ENCODE data around the gene INSIG1. TPM values are rescaled to one million over a fixed set of nuclear protein-coding genes. Genes with fewer than 3 reads are reported as not detected.
A peak's percentile ranks its signal among the peaks of the same experiment; 100 is the strongest.

The INSIG1 gene
- total RNA-seq, 1 experiment from 2014 or later: 60.1 TPM

GRCh38 chr7:155300641-155301452 is 3.2 kb downstream of the INSIG1 start:
- Mint-ChIP-seq H3K4me3 (ENCODE audit: unreplicated experiment) (peak overlapping the region; percentile 47), H3K27me3 (ENCODE audit: insufficient read depth, unreplicated experiment) (no peaks in the 10 kb centered on the region), H3K9me3 (ENCODE audit: unreplicated experiment) (no peaks in the 10 kb centered on the region), H3K4me1 (ENCODE audit: low read depth, unreplicated experiment) (peaks cover 9% of the 10 kb centered on the region), H3K27ac (ENCODE audit: unreplicated experiment) (peak overlapping the region; percentile 27), H3K36me3 (ENCODE audit: insufficient read depth, unreplicated experiment) (peaks cover 78% of the 10 kb centered on the region)
- no peak for TF ChIP-seq CTCF (IDR thresholded peaks at IDR 0.05; ENCODE audit: insufficient read depth in 1 of 2, low read depth in 1 of 2, low read length in 1 of 2, severe bottlenecking in 1 of 2, unreplicated experiment in 1 of 2)
- Histone ChIP-seq H3K4me1 (peaks cover 11% of the 10 kb centered on the region), H3K36me3 (ENCODE audit: control insufficient read depth, insufficient read depth, low read length) (peaks cover 10% of the 10 kb centered on the region), H3K4me3 (ENCODE audit: low read depth, low read length) (peak overlapping the region; percentile 13; the same call in 1 of the 2 replicates), H3K27me3 (replicated peaks; ENCODE audit: control insufficient read depth, insufficient read depth, low read length) (no peaks in the 10 kb centered on the region), H3K9me3 (no peaks in the 10 kb centered on the region)
- CTCF ChIA-PET: no interaction called here
- no TSS peak for BruUV-seq (replicated peaks)
- no peak for DNase-seq
- POLR2A ChIA-PET: no interaction called here
- intact Hi-C loops (cut with micrococcal nuclease; ENCODE audit: unreplicated experiment): no loop called here

GRCh38 chr7:155303039-155303593 is 5.4 kb downstream of the INSIG1 start:
- H3K36me3 Mint-ChIP-seq (ENCODE audit: insufficient read depth, unreplicated experiment): peaks cover 84% of the 10 kb centered on the region
- no peaks in the 10 kb centered on the region for H3K9me3 Mint-ChIP-seq (ENCODE audit: unreplicated experiment)
- BruUV-seq (replicated peaks): no TSS peak

GRCh38 chr7:155303897-155304296 is 6.2 kb downstream of the INSIG1 start:
- Histone ChIP-seq H3K27me3 (replicated peaks; ENCODE audit: control insufficient read depth, insufficient read depth, low read length) (no peaks in the 10 kb centered on the region), H3K9me3 (no peaks in the 10 kb centered on the region), H3K4me3 (ENCODE audit: low read depth, low read length) (no peak overlapping the region), H3K4me1 (no peaks in the 10 kb centered on the region; the same call in 1 of the 2 replicates), H3K36me3 (ENCODE audit: control insufficient read depth, insufficient read depth, low read length) (peaks cover 10% of the 10 kb centered on the region)
- CTCF ChIA-PET: interaction anchor here (0.5 to 0.6 kb wide), 3 partner anchors 68 to 203 kb away, joined by 3 to 4 read pairs (median 4); no protein-coding TSS in a partner anchor
- peaks cover 81% of the 10 kb centered on the region for H3K36me3 Mint-ChIP-seq (ENCODE audit: insufficient read depth, unreplicated experiment)
- no peak overlapping the region for H3K27ac Mint-ChIP-seq (ENCODE audit: unreplicated experiment)
- no peak overlapping the region for H3K4me3 Mint-ChIP-seq (ENCODE audit: unreplicated experiment)
- TF ChIP-seq CTCF (IDR thresholded peaks at IDR 0.05; ENCODE audit: insufficient read depth in 1 of 2, low read depth in 1 of 2, low read length in 1 of 2, severe bottlenecking in 1 of 2, unreplicated experiment in 1 of 2): no peak
- H3K27me3 Mint-ChIP-seq (ENCODE audit: insufficient read depth, unreplicated experiment): no peaks in the 10 kb centered on the region
- intact Hi-C loops (cut with micrococcal nuclease; ENCODE audit: unreplicated experiment): no loop called here
- no peak for DNase-seq
- no peaks in the 10 kb centered on the region for H3K9me3 Mint-ChIP-seq (ENCODE audit: unreplicated experiment)
- no TSS peak for BruUV-seq (replicated peaks)
- POLR2A ChIA-PET: no interaction called here
- H3K4me1 Mint-ChIP-seq (ENCODE audit: low read depth, unreplicated experiment): peaks cover 7% of the 10 kb centered on the region

More at GRCh38 chr7:155303039-155303593, 5.4 kb downstream of the INSIG1 start:
- DNase-seq: no peak
- intact Hi-C loops (cut with micrococcal nuclease; ENCODE audit: unreplicated experiment): no loop called here
- Histone ChIP-seq H3K27me3 (replicated peaks; ENCODE audit: control insufficient read depth, insufficient read depth, low read length) (no peaks in the 10 kb centered on the region), H3K9me3 (no peaks in the 10 kb centered on the region), H3K4me1 (no peaks in the 10 kb centered on the region; the same call in 1 of the 2 replicates), H3K4me3 (ENCODE audit: low read depth, low read length) (no peak overlapping the region), H3K36me3 (ENCODE audit: control insufficient read depth, insufficient read depth, low read length) (peaks cover 10% of the 10 kb centered on the region)
- no peak for TF ChIP-seq CTCF (IDR thresholded peaks at IDR 0.05; ENCODE audit: insufficient read depth in 1 of 2, low read depth in 1 of 2, low read length in 1 of 2, severe bottlenecking in 1 of 2, unreplicated experiment in 1 of 2)
- no peaks in the 10 kb centered on the region for H3K27me3 Mint-ChIP-seq (ENCODE audit: insufficient read depth, unreplicated experiment)
- H3K4me3 Mint-ChIP-seq (ENCODE audit: unreplicated experiment): no peak overlapping the region
- CTCF ChIA-PET: no interaction called here
- peaks cover 7% of the 10 kb centered on the region for H3K4me1 Mint-ChIP-seq (ENCODE audit: low read depth, unreplicated experiment)
- POLR2A ChIA-PET: no interaction called here
- H3K27ac Mint-ChIP-seq (ENCODE audit: unreplicated experiment): no peak overlapping the region

Measured in Caco-2 (cell line).